Vagina (tissue), 2 donors: ENCODE results near the gene ARHGEF17. TPM values are rescaled to one million over a fixed set of nuclear protein-coding genes. Genes with fewer than 3 reads are reported as not detected.

ENCODE experiments used
- DNase-seq, 2 donors: peaks; one replicate each; pipeline ENCODE4 v3.0.0-alpha.2; 2017; ENCODE audit errors: extremely low spot score in 2 of 2
- H3K27ac ChIP-seq: fragments of 200-600 bp; sonication (generic); one replicate; pipeline ENCODE4 v1.5.1; 2019
- H3K27me3 ChIP-seq: fragments of 200-600 bp; sonication (generic); one replicate; pipeline ENCODE4 v1.5.1; 2019
- H3K36me3 ChIP-seq, 2 donors: fragments of 200-600 bp; sonication (generic); one replicate each; pipeline ENCODE4 v1.5.1; 2017 to 2019
- H3K4me1 ChIP-seq: fragments of 200-600 bp; sonication (generic); one replicate; pipeline ENCODE4 v1.5.1; 2019
- H3K4me3 ChIP-seq, 2 donors: fragments of 200-600 bp; sonication (generic); 1 replicate in 1 of 2; 2 replicates in 1 of 2; pipeline ENCODE4 v1.5.1; 2016 to 2019
- H3K9me3 ChIP-seq: fragments of 200-600 bp; sonication (generic); one replicate; pipeline ENCODE4 v1.5.1; 2019
- POLR2A ChIP-seq, 2 donors: fragments of 450-650 bp; IDR thresholded peaks; one replicate each; pipeline ENCODE4 v1.6.1; 2017; ENCODE audit warnings: antibody characterized with exemption in 2 of 2, mild to moderate bottlenecking in 2 of 2, moderate library complexity in 2 of 2
- POLR2AphosphoS5 ChIP-seq, 2 donors: sonication (generic); formaldehyde crosslinking; IDR thresholded peaks; one replicate each; pipeline ENCODE4 v1.9.0; 2017; ENCODE audit warnings: antibody characterized with exemption in 2 of 2, mild to moderate bottlenecking in 2 of 2, low read depth in 1 of 2; ENCODE audit not compliant: insufficient read depth in 1 of 2
- intact Hi-C: fragments of 100-400 bp; cut with DNase I; formaldehyde crosslinking; loops from one replicate; pipeline ENCODE4 v1.15.1; 2023
- total RNA-seq: library from RNA; depleted of rRNA; stranded (reverse); fragments of >200 nt; gene quantifications from one replicate; pipeline ENCODE4 v1.2.3, GENCODE V29; 2016
- TF ChIP-seq, protein P1 (sequence below), 3 experiments: fragments of 450-650 bp in 2 of 3; fragments of 200-600 bp in 1 of 3; sonication (generic) in 1 of 3; IDR thresholded peaks; one replicate each; pipeline ENCODE4 v1.5.1; 2017 to 2019; ENCODE audit warnings: antibody characterized with exemption in 3 of 3, mild to moderate bottlenecking in 2 of 3, moderate library complexity in 2 of 3

Gene ARHGEF17
- total RNA-seq, 1 donor from 2014 or later, result 32.9 TPM

DNA sequence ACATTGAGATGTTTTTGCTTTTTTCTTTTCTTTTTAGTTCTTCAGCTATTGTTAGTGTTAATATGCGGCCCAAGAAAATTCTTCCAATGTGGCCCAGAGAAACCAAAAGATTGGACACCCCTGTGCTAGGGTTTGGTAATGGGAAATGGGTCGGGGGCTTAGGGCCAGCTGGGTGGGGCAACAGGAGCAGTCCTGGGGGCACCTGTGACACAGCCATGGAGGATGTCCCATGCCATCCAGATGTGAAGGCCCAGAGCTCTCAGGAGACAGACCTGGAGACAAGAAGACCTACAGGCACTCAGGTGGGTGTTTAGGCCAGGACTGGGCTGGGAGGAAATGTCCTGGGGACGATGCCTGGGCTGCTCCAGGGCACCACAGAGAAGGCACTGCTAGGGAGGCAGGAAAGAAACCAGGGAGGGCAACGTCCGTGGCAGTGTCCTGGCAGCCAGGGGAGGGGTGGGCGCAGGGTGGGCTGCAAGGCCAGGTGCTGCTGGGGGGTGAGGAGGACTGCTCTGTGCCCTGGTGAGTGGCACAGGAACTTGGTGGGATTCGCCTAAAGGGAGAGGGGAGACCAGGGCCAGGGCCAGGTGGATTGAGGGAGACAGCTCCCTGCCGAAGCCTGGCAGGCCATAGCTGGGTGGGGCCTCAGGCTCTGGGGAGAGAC lies 89.5 kb downstream of the ARHGEF17 start:
- intact Hi-C loops, result no loop called here
- no peaks in the 10 kb centered on the region for H3K27me3 ChIP-seq
- no peak for DNase-seq
- H3K36me3 ChIP-seq, result no peaks in the 10 kb centered on the region
- no peaks in the 10 kb centered on the region for H3K4me1 ChIP-seq
- no peak for TF ChIP-seq POLR2AphosphoS5 (IDR thresholded peaks at IDR 0.05; ENCODE audit: insufficient read depth in 1 of 2, low read depth in 1 of 2)
- TF ChIP-seq, protein P1, sequence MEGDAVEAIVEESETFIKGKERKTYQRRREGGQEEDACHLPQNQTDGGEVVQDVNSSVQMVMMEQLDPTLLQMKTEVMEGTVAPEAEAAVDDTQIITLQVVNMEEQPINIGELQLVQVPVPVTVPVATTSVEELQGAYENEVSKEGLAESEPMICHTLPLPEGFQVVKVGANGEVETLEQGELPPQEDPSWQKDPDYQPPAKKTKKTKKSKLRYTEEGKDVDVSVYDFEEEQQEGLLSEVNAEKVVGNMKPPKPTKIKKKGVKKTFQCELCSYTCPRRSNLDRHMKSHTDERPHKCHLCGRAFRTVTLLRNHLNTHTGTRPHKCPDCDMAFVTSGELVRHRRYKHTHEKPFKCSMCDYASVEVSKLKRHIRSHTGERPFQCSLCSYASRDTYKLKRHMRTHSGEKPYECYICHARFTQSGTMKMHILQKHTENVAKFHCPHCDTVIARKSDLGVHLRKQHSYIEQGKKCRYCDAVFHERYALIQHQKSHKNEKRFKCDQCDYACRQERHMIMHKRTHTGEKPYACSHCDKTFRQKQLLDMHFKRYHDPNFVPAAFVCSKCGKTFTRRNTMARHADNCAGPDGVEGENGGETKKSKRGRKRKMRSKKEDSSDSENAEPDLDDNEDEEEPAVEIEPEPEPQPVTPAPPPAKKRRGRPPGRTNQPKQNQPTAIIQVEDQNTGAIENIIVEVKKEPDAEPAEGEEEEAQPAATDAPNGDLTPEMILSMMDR (IDR thresholded peaks at IDR 0.05), result no peak
- TF ChIP-seq POLR2A (IDR thresholded peaks at IDR 0.05), result no peak
- no peak overlapping the region for H3K27ac ChIP-seq
- H3K4me3 ChIP-seq, result no peak overlapping the region
- no peaks in the 10 kb centered on the region for H3K9me3 ChIP-seq

DNA sequence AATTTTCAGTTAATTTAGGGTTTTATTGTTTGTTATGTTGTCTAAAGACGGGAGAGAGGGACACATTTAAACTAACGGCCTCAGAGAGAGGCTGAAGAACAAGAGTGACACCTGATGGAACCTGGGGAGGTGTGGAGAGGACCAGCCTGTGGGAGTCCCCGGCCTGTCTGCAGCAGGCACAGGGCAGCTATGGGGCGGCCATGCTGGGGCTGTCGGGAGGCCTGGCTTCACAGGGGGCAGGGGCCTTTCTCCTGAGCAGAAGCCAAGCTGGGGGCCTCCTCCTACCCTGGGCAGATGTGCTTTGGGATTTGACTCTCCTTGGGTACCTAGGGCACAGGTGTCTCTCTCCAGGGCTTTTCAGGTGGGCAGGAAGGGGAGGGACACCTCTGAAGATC lies 90.1 kb downstream of the ARHGEF17 start:
- intact Hi-C loops, result no loop called here
- H3K9me3 ChIP-seq, result no peaks in the 10 kb centered on the region
- no peak for DNase-seq
- no peaks in the 10 kb centered on the region for H3K27me3 ChIP-seq
- no peak overlapping the region for H3K27ac ChIP-seq
- no peaks in the 10 kb centered on the region for H3K36me3 ChIP-seq
- TF ChIP-seq POLR2A (IDR thresholded peaks at IDR 0.05) (no peak), POLR2AphosphoS5 (IDR thresholded peaks at IDR 0.05; ENCODE audit: insufficient read depth in 1 of 2, low read depth in 1 of 2) (no peak)
- TF ChIP-seq, protein P1 (IDR thresholded peaks at IDR 0.05), result no peak
- H3K4me3 ChIP-seq, result no peak overlapping the region
- no peaks in the 10 kb centered on the region for H3K4me1 ChIP-seq

DNA sequence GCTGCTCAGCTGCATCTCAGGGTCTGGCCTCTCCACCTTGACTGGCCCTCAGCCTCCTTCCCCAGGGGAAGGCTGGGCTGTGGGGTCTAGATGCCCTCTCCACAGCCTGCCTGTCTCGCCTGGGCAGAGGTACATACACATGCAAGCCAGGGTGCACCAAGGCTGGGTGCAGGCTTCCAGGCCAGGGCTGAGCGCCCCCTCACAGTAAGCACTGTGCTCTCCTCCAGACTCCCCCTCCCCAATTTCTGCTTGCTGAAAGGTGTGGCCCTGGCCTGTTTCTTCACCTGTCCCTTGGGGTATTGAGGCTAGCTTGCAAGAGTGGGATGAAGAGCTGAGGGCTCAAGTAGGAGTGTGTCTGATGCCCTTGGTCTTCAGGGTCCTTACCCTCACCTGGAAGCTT lies 90.6 kb downstream of the ARHGEF17 start:
- Histone ChIP-seq H3K9me3 (no peaks in the 10 kb centered on the region), H3K4me1 (no peaks in the 10 kb centered on the region), H3K4me3 (no peak overlapping the region), H3K36me3 (no peaks in the 10 kb centered on the region), H3K27me3 (no peaks in the 10 kb centered on the region), H3K27ac (no peak overlapping the region)
- TF ChIP-seq POLR2A (IDR thresholded peaks at IDR 0.05) (no peak), POLR2AphosphoS5 (IDR thresholded peaks at IDR 0.05; ENCODE audit: insufficient read depth in 1 of 2, low read depth in 1 of 2) (no peak)
- TF ChIP-seq, protein P1 (IDR thresholded peaks at IDR 0.05), result no peak
- intact Hi-C loops, result no loop called here
- no peak for DNase-seq

DNA sequence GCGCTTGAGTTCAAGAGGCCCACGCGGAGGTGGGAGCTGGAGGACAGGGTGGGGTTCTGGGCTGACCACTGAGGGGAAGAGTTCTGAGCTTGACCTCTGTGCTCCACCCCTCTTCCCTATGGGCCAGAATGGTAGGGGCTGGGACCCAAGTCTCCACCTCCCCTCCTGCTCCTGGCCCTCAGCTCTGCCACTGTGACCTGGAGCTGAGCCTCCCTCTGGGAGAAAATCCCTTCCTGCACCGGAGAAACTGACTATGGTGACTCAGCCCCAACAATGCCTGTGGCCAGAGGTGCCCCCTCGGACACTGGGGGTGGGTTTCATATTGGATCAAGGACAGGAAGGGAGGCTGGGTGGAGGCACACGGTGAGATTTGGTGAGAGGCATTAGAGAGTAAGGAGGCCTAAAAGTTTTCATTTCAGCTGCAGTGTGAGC lies 91.1 kb downstream of the ARHGEF17 start:
- Histone ChIP-seq H3K9me3 (no peaks in the 10 kb centered on the region), H3K4me1 (no peaks in the 10 kb centered on the region), H3K4me3 (no peak overlapping the region), H3K27me3 (no peaks in the 10 kb centered on the region), H3K36me3 (no peaks in the 10 kb centered on the region), H3K27ac (no peak overlapping the region)
- no peak for DNase-seq
- intact Hi-C loops, result no loop called here
- TF ChIP-seq POLR2AphosphoS5 (IDR thresholded peaks at IDR 0.05; ENCODE audit: insufficient read depth in 1 of 2, low read depth in 1 of 2) (no peak), POLR2A (IDR thresholded peaks at IDR 0.05) (no peak)
- TF ChIP-seq, protein P1 (IDR thresholded peaks at IDR 0.05), result no peak

DNA sequence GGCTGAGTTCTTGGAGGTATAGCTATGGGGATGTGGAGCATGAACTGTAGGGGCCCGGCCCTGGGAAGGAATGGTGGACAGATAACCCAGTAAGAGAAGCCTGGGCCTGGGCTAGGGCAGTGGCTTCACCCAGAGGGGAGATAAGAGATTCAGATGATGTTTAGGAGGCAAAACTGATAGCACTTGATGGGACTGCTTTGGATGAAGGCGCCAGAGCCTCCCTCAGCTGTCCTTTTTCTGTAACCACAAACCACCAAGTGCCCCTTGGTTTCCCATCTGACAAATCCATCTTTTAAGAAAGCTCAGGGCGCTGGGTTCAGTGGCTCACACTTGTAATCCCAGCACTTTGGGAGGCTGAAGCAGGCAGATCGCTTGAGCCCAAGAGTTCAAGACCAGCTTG lies 91.6 kb downstream of the ARHGEF17 start:
- no peaks in the 10 kb centered on the region for H3K4me1 ChIP-seq
- intact Hi-C loops, result no loop called here
- H3K27ac ChIP-seq, result no peak overlapping the region
- H3K9me3 ChIP-seq, result no peaks in the 10 kb centered on the region
- no peaks in the 10 kb centered on the region for H3K36me3 ChIP-seq
- TF ChIP-seq POLR2A (IDR thresholded peaks at IDR 0.05) (no peak), POLR2AphosphoS5 (IDR thresholded peaks at IDR 0.05; ENCODE audit: insufficient read depth in 1 of 2, low read depth in 1 of 2) (no peak)
- TF ChIP-seq, protein P1 (IDR thresholded peaks at IDR 0.05), result no peak
- H3K27me3 ChIP-seq, result no peaks in the 10 kb centered on the region
- H3K4me3 ChIP-seq, result no peak overlapping the region
- no peak for DNase-seq
